Activated T-helper 9 cell treated with anti-CD3 and anti-CD28 coated beads, Interleukin-2, amount 50 U/mL, for 16 hours (primary cell): Measurements from ENCODE around the gene CFL2.
"Not testable (repeated sequence)": the region's sequence is repeated elsewhere in the genome, so short reads cannot be mapped to it uniquely, and the experiment has no call there.

Experiments used
- DNase-seq: peaks from one replicate; pipeline ENCODE4 v3.0.0-alpha.2; 2020; ENCODE audit warnings: low read depth

CFL2 gene

GRCh38 chr14:34711796-34712712 is 2.3 kb downstream of the CFL2 start:
- no peak for DNase-seq

- no peak for DNase-seq
Measured at GRCh38 chr14:34711169-34711568, 3.2 kb downstream of the CFL2 start.

GRCh38 chr14:34710744-34711143 is 3.6 kb downstream of the CFL2 start:
- DNase-seq: no peak

- DNase-seq: no peak
Measured at GRCh38 chr14:34710006-34710405, 4.4 kb downstream of the CFL2 start.

GRCh38 chr14:34707722-34708121 is 6.7 kb downstream of the CFL2 start:
- no peak for DNase-seq

- no peak for DNase-seq
Measured at GRCh38 chr14:34701808-34702207, 12.6 kb downstream of the CFL2 start.

GRCh38 chr14:34700622-34701130 is 13.7 kb downstream of the CFL2 start:
- no peak for DNase-seq

GRCh38 chr14:34699873-34700621 is 14.3 kb downstream of the CFL2 start:
- no peak for DNase-seq

GRCh38 chr14:34694216-34694615 is 20.2 kb downstream of the CFL2 start:
- DNase-seq: not testable (repeated sequence)

- DNase-seq: no peak
Measured at GRCh38 chr14:34693228-34693939, 21.0 kb downstream of the CFL2 start.

GRCh38 chr14:34692898-34693227 is 21.5 kb downstream of the CFL2 start:
- DNase-seq: no peak

GRCh38 chr14:34692348-34692747 is 22.0 kb downstream of the CFL2 start:
- DNase-seq: no peak

GRCh38 chr14:34691206-34691605 is 23.2 kb downstream of the CFL2 start:
- DNase-seq: no peak

GRCh38 chr14:34688470-34689206 is 25.8 kb downstream of the CFL2 start:
- no peak for DNase-seq

- no peak for DNase-seq
Measured at GRCh38 chr14:34685819-34686428, 28.5 kb downstream of the CFL2 start.

- no peak for DNase-seq
Measured at GRCh38 chr14:34684578-34684977, 29.8 kb downstream of the CFL2 start.

- DNase-seq: no peak
Measured at GRCh38 chr14:34682787-34683321, 31.5 kb downstream of the CFL2 start.

GRCh38 chr14:34680806-34681479 is 33.5 kb downstream of the CFL2 start:
- no peak for DNase-seq

- DNase-seq: no peak
Measured at GRCh38 chr14:34678735-34679134, 35.7 kb downstream of the CFL2 start.

- DNase-seq: no peak
Measured at GRCh38 chr14:34678306-34678705, 36.1 kb downstream of the CFL2 start.
